GM19455 (cell line): ENCODE results near the gene PLXNB2.

Experiments used
- ATAC-seq: cut with Tn5 transposase; IDR thresholded peaks from one replicate; pipeline ENCODE4 v1.9.1; 2021; ENCODE audit not compliant: unreplicated experiment

The PLXNB2 gene

GRCh38 chr22:50242406-50242949, 65.0 kb downstream of the PLXNB2 start:
- no peak for ATAC-seq

DNA sequence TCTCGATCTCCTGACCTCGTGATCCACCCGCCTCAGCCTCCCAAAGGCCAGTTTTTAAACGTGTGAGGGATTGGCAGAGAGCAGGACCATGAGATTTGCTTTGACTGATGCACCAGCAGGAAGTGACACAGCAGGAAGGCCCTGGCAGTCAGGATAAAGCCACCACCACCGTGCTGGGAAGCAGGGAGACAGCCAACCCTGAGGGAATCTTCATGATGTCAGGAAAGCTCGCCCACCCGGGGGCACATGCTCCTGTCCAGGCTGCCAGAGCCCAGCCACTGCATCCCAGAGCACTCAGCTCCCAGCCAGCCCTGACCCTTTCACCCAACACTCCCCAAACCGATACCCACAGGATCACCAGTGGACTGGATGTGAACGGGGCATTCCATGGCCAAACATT, 68.7 kb downstream of the PLXNB2 start:
- no peak for ATAC-seq

- ATAC-seq = no peak
Observed at GRCh38 chr22:50236731-50237409, 70.6 kb downstream of the PLXNB2 start.

DNA sequence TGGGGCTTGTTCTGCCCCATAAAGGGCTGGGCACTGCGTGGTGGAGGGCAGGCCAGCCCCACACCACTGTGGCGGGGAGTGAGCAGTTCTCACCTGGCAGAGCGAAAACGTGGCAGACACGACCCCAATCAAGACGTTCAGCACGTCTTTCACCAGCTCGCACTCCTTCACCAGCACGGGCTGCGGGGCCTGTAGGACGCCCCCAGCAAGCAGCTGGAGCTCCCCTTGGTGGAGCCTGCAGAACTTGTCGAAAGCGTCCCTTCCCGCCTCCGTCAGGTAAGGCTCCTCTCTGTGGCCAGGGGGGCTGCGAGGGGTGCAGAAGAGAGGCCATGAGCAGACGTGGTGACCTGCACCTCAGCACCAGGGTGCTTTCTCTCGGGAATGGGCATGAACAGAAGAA, 74.2 kb downstream of the PLXNB2 start:
- ATAC-seq = no peak

DNA sequence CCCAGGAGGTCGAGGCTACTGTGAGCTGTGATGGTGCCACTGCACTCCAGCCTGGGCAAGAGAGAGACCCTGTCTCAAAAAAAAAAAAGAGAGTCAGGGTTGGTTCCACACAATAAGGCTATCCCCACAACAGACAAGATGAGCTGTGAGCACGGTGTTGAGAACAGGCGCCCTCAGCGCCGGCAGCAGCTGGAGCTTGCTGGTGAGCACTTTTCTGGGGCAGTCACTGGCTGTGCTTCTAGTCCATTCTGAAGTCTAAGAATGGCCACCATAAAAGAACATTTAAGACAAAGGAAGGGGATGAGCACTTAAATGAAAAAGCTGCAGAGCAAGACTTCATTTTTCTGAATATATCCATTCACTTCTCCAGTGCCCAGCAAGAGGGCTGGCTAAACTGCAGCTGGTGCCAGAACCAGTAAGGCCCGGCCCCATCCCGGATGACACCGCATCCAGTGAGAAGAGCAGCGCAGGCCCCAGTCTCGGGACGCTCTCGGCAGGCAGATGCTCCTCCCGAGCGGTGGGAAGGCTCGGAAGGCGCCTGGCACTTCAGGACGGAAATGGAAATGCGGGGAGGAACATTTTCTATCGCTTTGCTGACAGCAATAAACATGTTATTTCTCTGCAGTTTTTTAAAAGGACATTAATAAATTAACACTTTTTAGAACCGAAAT, 74.8 kb downstream of the PLXNB2 start:
- ATAC-seq = no peak

DNA sequence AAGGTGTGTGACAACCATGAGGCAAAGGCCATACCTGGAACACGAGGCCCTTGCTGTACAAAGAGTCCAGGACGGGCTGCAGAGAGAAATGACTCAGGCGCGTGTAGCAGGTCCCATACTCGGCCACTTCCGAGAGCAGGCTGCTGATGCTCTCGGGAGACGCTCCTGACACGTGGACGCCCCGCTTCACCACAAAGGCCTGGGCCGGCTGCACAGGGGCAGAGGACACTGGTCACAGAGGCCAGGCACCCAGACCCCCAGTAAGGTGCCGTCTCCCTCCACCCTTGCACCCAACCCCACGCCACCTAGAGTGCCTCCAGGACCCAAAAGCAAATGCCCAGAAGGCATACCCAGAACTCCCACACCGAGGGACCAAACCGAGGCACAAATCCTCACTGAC, 78.1 kb downstream of the PLXNB2 start:
- no peak for ATAC-seq

DNA sequence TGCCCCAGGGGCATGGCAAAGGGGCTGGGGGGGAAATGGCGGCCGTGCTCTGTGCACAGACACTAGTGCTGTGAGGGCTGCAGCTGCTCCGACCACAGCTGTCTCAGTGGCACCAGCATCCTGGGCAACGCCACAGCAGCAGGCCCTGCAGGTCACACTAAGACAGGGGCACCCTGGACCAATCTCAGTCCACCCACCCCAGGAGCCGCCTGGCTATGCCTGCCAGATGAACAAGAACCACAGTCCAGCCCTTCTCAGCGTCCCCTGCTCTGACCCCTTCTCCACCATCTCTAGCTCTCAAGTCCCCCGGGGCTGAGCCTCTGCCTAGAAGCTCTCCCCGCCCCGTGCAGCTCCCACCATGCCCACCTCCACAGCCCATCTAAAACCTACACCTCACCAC, 79.1 kb downstream of the PLXNB2 start:
- ATAC-seq = no peak

GRCh38 chr22:50227579-50228215, 79.7 kb downstream of the PLXNB2 start:
- no peak for ATAC-seq

- no peak for ATAC-seq
Observed at GRCh38 chr22:50226875-50227165, 80.6 kb downstream of the PLXNB2 start.

GRCh38 chr22:50226063-50226874, 81.2 kb downstream of the PLXNB2 start:
- no peak for ATAC-seq

GRCh38 chr22:50225200-50225969, 82.1 kb downstream of the PLXNB2 start:
- no peak for ATAC-seq
